ENCODE measurements around the gene C19orf12. TPM values are rescaled to one million over a fixed set of nuclear protein-coding genes. Genes with fewer than 3 reads are reported as not detected.
"Not testable (repeated sequence)": the region's sequence is repeated elsewhere in the genome, so short reads cannot be mapped to it uniquely, and the experiment has no call there.

Gene C19orf12
- polyA plus RNA-seq, 1 experiment = 33.9 TPM

DNA sequence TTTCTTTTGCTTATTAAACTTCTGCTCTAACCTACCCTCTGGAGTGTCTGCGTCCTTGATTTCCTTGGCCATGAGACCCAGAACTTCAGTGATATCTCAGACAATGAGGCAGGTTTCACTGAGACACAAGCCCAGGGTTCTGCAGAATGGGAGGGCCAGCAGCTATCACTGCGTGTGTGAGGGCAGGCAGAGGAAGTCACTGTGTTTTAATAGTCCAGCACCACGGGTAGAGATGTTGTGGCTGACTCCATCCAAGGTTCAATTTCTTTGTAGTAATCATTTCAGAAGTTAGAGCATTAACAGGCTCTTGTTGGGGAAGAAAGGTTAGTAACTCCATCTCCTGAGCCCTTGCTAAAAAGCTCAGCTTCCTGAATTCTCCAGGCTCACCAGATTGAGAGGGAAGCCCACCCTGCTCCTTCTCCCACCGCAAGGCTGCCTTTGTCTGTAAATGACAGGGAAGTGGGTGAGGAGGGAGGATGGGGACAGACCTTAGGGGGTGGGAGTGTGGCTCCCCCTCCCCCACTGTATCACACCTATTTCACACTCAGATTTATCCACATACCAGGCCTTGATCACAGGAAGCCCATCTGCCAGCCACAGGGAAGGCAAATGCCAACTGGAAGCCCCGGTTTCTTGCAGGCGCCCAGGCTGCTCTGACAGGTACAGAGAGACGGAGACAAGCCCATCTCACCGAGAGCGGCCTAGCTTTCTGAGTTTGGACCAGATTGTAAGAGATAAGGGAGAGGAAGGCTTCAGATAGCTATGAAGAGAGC lies 2.1 kb downstream of the C19orf12 start:
- ChIA-PET CTCF (interaction anchor here (0.6 to 7.9 kb wide), 8 partner anchors 9 to 512 kb away, joined by 3 to 250 read pairs (median 4); partner anchors contain the start of genes PLEKHF1 and POP4), POLR2A (no interaction called here)
- DNase-seq (ENCODE audit: low read depth) = no peak
- no peaks in the 10 kb centered on the region for H3K27me3 ChIP-seq (ENCODE audit: control insufficient read depth, insufficient read depth, low read length)
- TF ChIP-seq, protein P1, sequence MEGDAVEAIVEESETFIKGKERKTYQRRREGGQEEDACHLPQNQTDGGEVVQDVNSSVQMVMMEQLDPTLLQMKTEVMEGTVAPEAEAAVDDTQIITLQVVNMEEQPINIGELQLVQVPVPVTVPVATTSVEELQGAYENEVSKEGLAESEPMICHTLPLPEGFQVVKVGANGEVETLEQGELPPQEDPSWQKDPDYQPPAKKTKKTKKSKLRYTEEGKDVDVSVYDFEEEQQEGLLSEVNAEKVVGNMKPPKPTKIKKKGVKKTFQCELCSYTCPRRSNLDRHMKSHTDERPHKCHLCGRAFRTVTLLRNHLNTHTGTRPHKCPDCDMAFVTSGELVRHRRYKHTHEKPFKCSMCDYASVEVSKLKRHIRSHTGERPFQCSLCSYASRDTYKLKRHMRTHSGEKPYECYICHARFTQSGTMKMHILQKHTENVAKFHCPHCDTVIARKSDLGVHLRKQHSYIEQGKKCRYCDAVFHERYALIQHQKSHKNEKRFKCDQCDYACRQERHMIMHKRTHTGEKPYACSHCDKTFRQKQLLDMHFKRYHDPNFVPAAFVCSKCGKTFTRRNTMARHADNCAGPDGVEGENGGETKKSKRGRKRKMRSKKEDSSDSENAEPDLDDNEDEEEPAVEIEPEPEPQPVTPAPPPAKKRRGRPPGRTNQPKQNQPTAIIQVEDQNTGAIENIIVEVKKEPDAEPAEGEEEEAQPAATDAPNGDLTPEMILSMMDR (IDR thresholded peaks at IDR 0.05; ENCODE audit: insufficient read depth, low read depth, low read length) = no peak
- H3K36me3 ChIP-seq (ENCODE audit: control insufficient read depth, insufficient read depth, low read length) = peaks cover 5% of the 10 kb centered on the region; the same call in 1 of the 2 replicates
- H3K4me3 ChIP-seq (ENCODE audit: low read depth, low read length) = no peak overlapping the region

DNA sequence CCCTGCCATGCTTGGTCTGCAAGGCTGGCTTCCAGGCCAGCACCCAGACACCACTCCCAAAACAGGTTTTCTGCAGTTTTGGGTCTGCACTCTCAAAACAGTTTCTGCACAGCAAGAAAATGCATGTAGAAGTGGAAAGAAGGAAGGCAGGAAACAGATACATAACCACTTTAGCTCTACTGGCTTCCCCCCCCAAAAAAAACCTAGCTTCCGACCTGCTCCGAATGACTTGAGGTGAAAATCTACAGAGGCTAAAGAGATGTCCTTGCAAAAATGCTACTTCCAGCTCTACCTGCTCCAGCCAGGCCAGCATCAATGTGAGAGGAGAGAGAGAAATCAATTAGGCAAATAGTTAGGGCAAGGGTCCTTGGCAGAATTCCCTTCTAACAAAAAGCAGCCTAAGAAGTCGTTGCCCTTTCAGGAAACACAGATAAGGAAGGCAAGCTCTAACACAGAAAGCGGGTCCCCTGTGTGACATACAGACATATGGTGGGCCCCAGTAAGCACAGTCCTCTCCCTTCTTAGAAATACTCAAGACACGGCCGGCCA lies 3.4 kb downstream of the C19orf12 start:
- Histone ChIP-seq H3K36me3 (ENCODE audit: control insufficient read depth, insufficient read depth, low read length) (peaks cover 10% of the 10 kb centered on the region), H3K27me3 (ENCODE audit: control insufficient read depth, insufficient read depth, low read length) (no peaks in the 10 kb centered on the region), H3K4me3 (ENCODE audit: low read depth, low read length) (no peak overlapping the region)
- CTCF ChIA-PET = interaction anchor here (1.3 to 7.9 kb wide), 4 partner anchors 17 to 103 kb away, joined by 5 to 250 read pairs (median 8); partner anchors contain the start of gene POP4
- no peak for DNase-seq (ENCODE audit: low read depth)
- POLR2A ChIA-PET = no interaction called here
- TF ChIP-seq, protein P1 (IDR thresholded peaks at IDR 0.05; ENCODE audit: insufficient read depth, low read depth, low read length) = no peak

DNA sequence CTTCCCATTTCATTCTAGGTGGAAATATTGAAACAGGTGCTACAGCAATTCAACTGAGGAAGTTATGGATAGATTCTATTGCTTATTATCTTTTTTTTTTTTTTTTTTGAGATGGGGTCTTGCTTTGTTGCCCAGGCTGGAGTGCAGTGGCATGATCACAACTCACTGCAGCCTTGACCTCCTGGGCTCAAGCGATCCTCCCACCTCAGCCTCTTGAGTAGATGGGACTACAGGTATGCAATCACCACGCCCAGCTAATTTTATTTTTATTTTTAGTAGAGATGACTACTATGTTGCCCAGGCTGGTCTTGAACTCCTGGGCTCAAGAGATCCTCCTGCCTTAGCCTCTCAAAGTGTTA lies 5.6 kb downstream of the C19orf12 start:
- CTCF ChIA-PET = interaction anchor here (1.7 to 2.4 kb wide), 2 partner anchors 15 to 100 kb away, joined by 3 to 10 read pairs; no protein-coding TSS in a partner anchor

DNA sequence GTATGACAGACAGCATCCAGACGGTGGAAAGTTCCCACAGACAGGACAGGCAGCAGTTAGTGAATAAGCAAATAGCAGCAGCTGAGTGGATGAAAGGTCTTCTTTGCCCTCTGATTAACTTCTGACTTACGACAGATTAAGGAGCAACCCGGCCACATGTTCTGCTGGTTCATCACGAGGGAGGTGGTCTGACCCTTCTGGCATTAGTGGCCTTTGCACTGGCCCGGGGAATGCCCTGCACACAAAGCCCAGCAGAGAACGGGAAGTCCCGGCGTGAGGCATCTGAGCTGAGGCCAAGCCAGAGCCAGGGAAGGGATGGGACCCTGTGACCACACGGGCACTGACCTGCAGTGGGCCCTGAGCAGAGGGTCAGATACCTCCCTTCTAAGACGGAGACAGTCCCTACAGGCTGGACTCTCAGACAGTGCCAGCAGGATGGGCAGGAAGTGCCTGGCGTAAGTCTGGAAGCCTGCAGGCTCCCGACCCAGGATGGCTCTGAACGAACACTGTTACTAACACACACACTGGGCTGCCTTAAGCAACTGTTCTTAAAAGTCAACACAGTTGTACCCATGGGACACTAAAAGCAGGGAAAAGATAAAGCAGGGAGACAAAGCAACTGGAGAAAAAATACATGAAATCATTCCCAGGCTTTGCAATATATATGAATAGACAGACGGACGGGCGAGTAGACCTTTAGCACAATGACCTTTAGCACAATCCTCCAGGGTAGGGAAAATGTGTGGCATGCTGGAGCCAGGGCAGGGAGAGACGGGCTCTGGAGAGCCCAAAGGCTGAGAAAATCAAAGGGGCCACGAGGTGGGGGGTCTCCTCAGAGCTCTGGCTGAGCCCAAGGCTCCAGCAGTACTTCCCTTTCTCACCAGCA lies 6.3 kb downstream of the C19orf12 start:
- DNase-seq (ENCODE audit: low read depth) = no peak
- Histone ChIP-seq H3K4me3 (ENCODE audit: low read depth, low read length) (no peak overlapping the region), H3K36me3 (ENCODE audit: control insufficient read depth, insufficient read depth, low read length) (peaks cover 11% of the 10 kb centered on the region), H3K27me3 (ENCODE audit: control insufficient read depth, insufficient read depth, low read length) (no peaks in the 10 kb centered on the region)
- TF ChIP-seq, protein P1 (IDR thresholded peaks at IDR 0.05; ENCODE audit: insufficient read depth, low read depth, low read length) = no peak
- POLR2A ChIA-PET = no interaction called here
- CTCF ChIA-PET = interaction anchor here (0.9 to 3.5 kb wide), 4 partner anchors 8 to 99 kb away, joined by 3 to 12 read pairs (median 6); no protein-coding TSS in a partner anchor

More for the DNA sequence above, 5.6 kb downstream of the C19orf12 start:
- POLR2A ChIA-PET; DNase-seq (ENCODE audit: low read depth); H3K4me3 ChIP-seq (ENCODE audit: low read depth, low read length); H3K27me3 ChIP-seq (ENCODE audit: control insufficient read depth, insufficient read depth, low read length): not testable (repeated sequence)
- H3K36me3 ChIP-seq (ENCODE audit: control insufficient read depth, insufficient read depth, low read length) = peaks cover 11% of the 10 kb centered on the region

DNA sequence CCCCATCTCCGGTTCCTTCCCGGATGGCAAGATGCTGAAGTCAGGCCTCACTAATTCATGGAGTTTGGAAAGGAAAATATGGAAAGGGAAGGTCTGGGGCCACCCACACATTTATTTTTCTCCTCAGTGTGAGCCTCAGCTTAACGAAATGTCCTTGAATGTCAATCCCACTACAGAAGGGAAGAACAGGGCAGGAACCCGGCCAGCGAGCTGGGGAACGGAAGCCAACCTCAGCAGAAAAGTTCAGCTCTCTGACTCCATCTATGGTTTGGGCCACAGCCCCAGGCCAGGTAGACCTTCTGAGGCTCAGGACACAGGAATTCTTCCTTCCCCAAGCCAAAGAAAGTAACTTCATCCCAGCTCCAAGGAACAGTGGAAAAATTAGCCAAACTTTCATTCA lies 8.4 kb downstream of the C19orf12 start:
- H3K36me3 ChIP-seq (ENCODE audit: control insufficient read depth, insufficient read depth, low read length) = peaks cover 18% of the 10 kb centered on the region
- no peaks in the 10 kb centered on the region for H3K27me3 ChIP-seq (ENCODE audit: control insufficient read depth, insufficient read depth, low read length)
- POLR2A ChIA-PET = no interaction called here
- H3K4me3 ChIP-seq (ENCODE audit: low read depth, low read length) = no peak overlapping the region
- TF ChIP-seq, protein P1 (IDR thresholded peaks at IDR 0.05; ENCODE audit: insufficient read depth, low read depth, low read length) = no peak
- no peak for DNase-seq (ENCODE audit: low read depth)
- CTCF ChIA-PET = interaction anchor here (0.9 to 3.5 kb wide), 3 partner anchors 10 to 96 kb away, joined by 4 to 12 read pairs (median 8); no protein-coding TSS in a partner anchor

Data from BJ (cell line).